NCI-H2107 treated with DMSO at 0.1 percent for 48 hours (cell line): ENCODE data around the gene LIN7C.
"Not testable (repeated sequence)": the region's sequence is repeated elsewhere in the genome, so short reads cannot be mapped to it uniquely, and the experiment has no call there.

Experiments used
- DNase-seq: peaks from one replicate; lab custom pipeline; 2025; ENCODE audit not compliant: unreplicated experiment; lab: John Stamatoyannopoulos, UW

LIN7C gene

GRCh38 chr11:27506200-27507182, at the start of gene LIN7C:
Gene LIN7C, minus strand, starts transcription at chr11:27506769. Its CDS starts 17 bp downstream, at chr11:27506752.
- DNase-seq, result peak; percentile 95

GRCh38 chr11:27555264-27555663, 48.7 kb upstream of the LIN7C start:
- no peak for DNase-seq

GRCh38 chr11:27553186-27553585, 46.6 kb upstream of the LIN7C start:
- peak; percentile 2 for DNase-seq

GRCh38 chr11:27552341-27552740, 45.8 kb upstream of the LIN7C start:
- no peak for DNase-seq

GRCh38 chr11:27551127-27551526, 44.6 kb upstream of the LIN7C start:
- DNase-seq, result no peak

GRCh38 chr11:27545946-27546345, 39.4 kb upstream of the LIN7C start:
- no peak for DNase-seq

- DNase-seq, result no peak
Measured at GRCh38 chr11:27545035-27545434, 38.5 kb upstream of the LIN7C start.

- DNase-seq, result no peak
Measured at GRCh38 chr11:27541790-27542189, 35.2 kb upstream of the LIN7C start.

GRCh38 chr11:27540051-27540450, 33.5 kb upstream of the LIN7C start:
- DNase-seq, result no peak

GRCh38 chr11:27535103-27535502, 28.5 kb upstream of the LIN7C start:
- no peak for DNase-seq

- DNase-seq, result no peak
Measured at GRCh38 chr11:27532652-27533325, 26.2 kb upstream of the LIN7C start.

- no peak for DNase-seq
Measured at GRCh38 chr11:27528712-27529111, 22.1 kb upstream of the LIN7C start.

GRCh38 chr11:27526535-27526934, 20.0 kb upstream of the LIN7C start:
- DNase-seq, result no peak

GRCh38 chr11:27525824-27526516, 19.4 kb upstream of the LIN7C start:
- no peak for DNase-seq

- DNase-seq, result no peak
Measured at GRCh38 chr11:27524155-27524554, 17.6 kb upstream of the LIN7C start.

GRCh38 chr11:27520226-27520625, 13.7 kb upstream of the LIN7C start:
- no peak for DNase-seq

GRCh38 chr11:27518518-27518917, 11.9 kb upstream of the LIN7C start:
- no peak for DNase-seq

GRCh38 chr11:27517490-27517889, 10.9 kb upstream of the LIN7C start:
- not testable (repeated sequence) for DNase-seq

GRCh38 chr11:27514558-27514957, 8.0 kb upstream of the LIN7C start:
- no peak for DNase-seq

- DNase-seq, result no peak
Measured at GRCh38 chr11:27514076-27514475, 7.5 kb upstream of the LIN7C start.

- no peak for DNase-seq
Measured at GRCh38 chr11:27513389-27513788, 6.8 kb upstream of the LIN7C start.
